DND-41 (cell line): ENCODE results near the gene FGD6.

Source experiments
- CTCF ChIP-seq: IDR thresholded peaks from 2 replicates; pipeline ENCODE4 v1.5.1; 2012; ENCODE audit warnings: borderline replicate concordance, low read length, moderate library complexity, mild to moderate bottlenecking; ENCODE audit not compliant: poor library complexity, severe bottlenecking; ENCODE audit errors: extremely low read depth
- EZH2 ChIP-seq: IDR thresholded peaks from 3 replicates; pipeline ENCODE4 v1.6.1; 2012; ENCODE audit warnings: borderline replicate concordance, low read depth, mild to moderate bottlenecking, moderate library complexity, low read length, inconsistent platforms; ENCODE audit not compliant: severe bottlenecking

- no peak for TF ChIP-seq CTCF
- TF ChIP-seq EZH2, result no peak
Measured at GRCh38 chr12:95207407-95207806, 9.9 kb downstream of the FGD6 start.
